GM19324 (cell line): ENCODE results near the gene BCL11A.

ENCODE experiments used
- ATAC-seq: cut with Tn5 transposase; IDR thresholded peaks from one replicate; pipeline ENCODE4 v1.9.1; 2021; ENCODE audit warnings: mild to moderate bottlenecking, moderate library complexity; ENCODE audit not compliant: unreplicated experiment, low FRiP score

The BCL11A gene

DNA sequence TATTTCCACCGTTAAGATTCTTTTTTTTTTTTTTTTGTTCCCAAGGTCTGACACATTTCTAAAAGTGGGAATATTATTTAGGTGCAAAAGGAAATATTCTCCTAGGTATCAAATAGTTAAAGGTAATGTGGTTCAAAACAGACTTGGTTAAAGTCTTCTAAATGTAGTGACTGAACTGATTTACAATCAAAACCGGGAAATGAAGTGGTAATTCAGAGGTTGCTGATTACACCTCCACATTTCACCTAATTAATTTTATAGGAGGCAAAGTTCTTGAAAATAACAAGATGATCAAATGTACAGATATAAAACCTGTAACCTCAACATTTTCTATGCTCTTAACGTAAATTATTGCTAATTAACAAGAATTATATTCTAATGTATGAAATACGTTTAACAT, 5.1 kb downstream of the BCL11A start:
- ATAC-seq = no peak

DNA sequence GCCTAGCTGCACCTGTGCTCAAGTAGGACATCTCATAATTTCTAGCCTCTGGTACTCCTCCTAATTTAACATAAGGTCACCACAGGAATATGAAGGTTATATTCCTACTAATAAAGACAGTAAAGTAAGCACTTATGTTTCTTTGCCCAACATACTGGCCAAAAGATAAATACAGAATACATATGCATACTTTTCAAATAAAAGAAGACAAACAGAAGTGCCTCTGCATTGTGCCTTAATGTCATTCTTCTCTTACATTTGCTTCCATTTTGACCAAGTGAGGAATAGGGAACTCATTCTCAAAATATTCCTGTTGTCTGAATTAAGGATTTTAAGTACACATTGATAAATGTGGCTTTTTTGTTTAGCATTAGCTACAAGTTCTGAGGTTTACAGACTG, 5.6 kb downstream of the BCL11A start:
- no peak for ATAC-seq

DNA sequence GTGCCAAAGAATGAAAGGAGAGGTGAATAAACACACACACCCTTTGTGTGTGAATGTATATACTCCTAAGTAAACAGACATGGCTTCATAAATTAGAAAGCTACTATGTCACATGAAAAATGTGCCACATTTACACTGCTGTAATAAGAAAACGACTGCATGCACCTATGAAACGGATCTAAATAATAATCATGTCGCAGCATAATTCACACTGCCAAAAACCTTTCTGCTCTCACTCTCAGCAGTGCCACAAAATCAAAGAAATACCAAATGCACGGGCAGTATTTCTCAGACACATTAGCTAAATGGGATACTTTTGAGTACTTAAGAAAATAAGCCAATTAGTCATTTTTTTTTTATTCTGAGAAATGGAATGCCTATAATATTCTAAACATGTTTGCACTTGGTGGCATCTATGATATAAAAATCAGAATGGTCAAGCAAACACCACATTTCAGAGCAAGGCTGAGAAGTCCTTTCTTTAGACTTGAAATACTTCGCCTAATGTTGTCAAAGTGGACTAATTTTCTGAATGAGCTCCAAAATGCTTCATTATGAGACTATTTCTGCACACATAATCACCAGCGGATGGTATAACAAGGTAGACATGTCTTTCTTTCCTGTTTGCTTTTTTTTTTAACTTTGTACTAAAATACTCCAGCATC, 6.6 kb downstream of the BCL11A start:
- ATAC-seq = no peak

DNA sequence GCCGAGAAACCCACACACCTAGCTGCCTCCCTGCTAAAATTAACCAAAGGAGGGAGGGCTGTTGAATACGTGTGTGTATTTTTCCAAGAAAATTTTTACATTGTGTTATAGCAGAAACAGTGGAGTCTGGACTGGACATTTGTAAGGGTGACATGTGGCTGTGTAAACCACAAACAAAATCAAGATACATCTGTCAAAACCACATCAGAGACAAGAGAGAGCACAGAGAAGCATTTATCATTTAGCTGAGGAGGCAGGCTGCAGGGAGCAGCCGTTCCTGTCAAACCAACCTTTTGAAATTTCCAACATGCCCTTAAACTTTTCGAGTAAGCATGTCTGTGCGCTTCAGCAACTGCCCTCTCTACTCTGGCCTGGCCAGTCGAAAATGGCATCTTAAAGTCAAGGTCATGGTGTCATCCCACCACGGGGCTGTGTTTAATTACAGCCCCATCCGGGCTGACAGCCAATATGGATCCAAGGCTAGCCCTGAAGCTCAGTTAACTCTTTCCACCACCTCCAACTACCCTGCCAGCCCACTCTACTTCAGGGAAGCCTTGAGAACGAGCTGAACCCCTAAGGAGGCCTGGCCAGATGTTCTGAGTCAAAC, 8.4 kb downstream of the BCL11A start:
- ATAC-seq = no peak

DNA sequence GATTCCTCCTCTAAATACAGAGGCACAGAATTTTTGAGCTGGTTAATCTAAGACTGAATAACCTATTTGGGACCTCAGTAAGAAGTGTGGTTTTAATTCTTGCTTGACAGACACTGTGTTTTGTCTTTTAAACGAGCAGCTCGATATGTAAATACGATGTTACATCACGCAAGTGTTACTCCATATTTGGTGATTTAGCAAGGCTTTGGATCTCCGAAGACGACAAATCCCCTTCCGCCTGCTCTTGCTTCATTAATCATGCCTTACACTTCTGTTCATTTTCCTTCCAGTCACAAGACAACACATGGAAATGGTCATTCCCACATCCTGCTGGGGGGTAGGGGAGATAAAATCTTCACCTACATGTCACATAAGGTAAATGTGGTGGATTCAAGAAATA, 9.4 kb downstream of the BCL11A start:
- no peak for ATAC-seq

DNA sequence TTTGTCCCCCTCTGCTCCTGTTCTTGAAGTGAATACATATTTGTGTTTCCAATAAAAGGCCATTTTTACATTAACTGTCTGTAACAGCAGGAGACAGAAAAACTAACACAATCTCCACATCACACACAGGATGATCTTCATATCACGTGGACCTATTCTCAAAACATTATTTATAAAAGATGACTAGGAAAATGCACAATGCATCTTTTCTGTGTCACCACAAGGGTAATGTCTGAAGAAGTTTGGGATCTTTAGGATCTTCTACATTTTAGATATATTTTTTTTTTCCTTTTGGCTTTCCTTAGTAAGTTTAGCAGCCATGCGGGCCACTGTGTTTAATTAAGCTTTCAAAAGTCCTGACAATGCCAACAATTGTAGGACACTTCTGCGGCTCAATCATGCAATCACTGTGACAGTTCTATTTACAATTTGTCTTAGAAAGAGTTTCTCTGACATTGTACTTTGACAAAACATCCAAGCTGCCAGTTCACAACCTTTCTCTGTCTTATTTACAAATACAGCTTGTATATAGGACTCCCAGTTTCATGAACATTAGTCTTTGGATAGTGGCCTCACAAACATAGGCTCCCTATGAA, 12.3 kb downstream of the BCL11A start:
- no peak for ATAC-seq

DNA sequence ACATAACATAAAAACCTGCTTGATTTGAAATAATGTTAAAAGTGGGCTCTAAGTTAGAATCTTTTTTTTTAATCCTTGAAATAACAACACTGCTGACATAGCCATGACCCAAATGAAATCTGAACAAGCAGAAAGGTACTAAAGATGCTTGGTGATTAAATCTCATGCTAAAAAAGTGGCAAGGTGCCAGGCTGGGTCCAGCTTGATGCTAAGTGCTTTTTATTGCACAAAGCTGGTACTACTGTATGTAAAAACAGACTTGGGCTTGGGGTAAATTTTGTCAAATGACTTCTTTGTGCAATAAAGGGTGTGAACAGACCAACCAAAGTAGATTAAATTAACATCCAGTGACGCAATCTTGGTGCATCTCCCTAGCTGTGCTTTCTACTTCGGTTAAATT, 13.4 kb downstream of the BCL11A start:
- no peak for ATAC-seq

DNA sequence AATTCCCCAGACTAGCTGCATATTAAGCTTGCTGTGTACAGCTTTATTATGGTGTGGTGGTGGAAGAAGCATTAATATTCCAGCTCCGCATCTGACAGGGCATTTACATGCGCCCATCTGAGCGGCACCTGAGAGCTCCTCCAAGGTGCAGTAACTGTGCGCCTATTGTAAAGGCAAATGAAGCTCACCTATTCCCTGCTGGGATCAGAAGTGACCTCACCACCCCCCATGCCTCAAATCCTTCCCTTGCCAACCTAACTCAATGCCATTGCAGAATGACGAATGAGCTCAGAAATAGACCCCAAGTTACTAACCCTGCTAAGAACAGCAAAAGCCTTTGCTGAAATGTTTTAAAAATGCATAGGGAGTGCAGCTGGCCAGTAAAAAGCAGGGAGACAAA, 14.3 kb downstream of the BCL11A start:
- ATAC-seq = no peak

DNA sequence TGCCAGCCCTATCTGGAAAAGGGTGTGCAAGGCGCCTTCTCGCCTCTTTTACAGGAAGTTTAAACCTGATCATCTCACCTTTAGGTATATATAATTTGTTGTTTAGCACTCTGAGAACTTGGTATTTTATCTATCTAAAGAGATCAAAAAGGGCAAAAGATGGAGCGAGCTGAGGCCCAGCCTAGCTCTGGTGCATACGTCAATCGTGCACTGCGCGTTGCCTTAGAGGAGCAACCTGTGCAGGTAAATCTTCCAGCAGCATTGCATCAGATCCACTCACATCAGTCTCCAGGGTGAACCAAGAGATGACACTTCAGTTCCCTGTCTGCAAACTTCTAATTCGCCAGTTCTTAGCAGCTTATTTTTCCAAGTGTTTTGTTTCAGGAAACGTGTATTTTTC, 15.4 kb downstream of the BCL11A start:
- no peak for ATAC-seq

DNA sequence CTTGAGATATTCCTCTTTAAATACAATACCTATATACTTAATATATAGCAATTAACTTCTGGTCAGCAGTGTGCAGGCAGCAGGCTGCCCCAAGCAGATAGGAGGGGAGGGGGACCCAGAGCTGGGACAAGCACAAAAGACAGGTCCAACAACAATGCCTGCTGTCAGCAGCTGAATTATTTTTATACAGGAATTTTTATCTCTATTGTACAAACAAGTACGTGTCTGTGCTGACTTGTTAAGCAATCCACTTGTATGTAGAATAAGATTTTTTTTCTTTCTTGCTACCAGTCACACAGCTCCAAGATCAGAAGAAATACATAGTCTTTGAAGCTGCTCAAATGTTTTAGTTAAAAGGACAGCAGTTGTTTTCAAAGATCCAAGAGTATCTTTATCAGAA, 16.7 kb downstream of the BCL11A start:
- ATAC-seq = no peak

DNA sequence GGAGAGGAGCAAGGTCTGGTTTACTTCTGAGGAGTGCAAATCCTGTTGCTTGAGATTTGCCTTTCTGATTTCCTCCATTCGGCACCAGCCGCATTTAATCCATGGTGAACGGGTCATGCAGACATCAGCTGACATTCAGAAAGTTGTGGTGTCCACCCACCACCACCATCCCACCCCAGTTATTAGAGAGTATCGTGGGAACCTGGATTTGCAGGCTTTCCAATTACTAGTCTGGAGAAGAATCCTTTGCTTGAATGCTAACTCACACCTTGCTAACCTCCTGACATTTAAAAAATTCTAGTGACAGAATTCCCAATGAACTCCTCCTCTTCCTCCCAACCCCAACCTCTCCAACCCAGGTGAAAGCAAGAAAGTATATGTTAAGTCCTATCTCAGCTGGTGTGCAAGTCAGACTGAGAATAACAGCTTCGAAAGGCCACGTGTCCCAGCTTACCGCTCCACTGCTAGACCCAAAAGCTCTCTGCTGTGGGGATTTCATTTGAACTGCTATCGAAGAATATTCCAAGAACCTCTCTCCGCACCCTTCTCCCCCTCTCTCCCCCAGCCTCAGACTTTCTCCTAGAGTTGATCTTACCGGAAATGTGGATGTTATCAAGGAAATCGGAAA, 17.7 kb downstream of the BCL11A start:
- ATAC-seq = peak; percentile 44

DNA sequence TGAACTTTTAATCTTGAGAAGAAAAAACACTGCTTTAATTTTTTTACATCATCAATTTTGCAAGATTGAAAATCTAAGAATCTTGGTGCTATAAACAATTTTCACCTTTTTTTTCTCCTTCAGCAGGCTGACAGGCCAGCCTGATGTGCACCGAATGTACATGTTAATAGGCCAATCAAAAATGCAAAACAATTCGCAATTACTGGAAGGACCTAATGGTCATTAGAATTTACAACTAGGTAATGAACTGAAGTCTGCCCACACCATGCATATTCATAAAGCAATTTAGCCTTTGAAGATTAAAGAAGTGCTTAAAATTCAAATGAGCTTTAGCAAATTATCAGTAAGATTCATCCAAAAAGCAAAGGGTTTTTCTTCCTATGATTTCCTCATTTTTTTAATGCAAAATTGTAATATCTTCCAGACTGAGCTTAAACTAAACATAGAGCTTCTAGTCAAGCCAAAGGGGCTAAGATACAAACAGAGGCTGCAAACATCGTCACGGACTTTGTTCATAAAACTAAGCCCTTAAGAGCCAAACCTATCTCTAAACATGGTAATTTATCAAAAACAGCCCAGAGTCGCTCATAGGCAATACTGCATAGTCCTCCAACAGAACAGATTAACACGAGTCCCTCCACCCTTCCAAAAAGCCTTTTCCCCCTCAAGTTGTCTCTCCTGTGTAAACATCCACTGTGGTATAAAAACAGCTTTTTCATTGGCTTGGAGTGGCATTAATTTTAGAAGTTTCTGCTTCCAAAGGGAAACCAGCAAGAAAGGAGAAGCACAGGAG, 18.4 kb downstream of the BCL11A start:
- no peak for ATAC-seq

DNA sequence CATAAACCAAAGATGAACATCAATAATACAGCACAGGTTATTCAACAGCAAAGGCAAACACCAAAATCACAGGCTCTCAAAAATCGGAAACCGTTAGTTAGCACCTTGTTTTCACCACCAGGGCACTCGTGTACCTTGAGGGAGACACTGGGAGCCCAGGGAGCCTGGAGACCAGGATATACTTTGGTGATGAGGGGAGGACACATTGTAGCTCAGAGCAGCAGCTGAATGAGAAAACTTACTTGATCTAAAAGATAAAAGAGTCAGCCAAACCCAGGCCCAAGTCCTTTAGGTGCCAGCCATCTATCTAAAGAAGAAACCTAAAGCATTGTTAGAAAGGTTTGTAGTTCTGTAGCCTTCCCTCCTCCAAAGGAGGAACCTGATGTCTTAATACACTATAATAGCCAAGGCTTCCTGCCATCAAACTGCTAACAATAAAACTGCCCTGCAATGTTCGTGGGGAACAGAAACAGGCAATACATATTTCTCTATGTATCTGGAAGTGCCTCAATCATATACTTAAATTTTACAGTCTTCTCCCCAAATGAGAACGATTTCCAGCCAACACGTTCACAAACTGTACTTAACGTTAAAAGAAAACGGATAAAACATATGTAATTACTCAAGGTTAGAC, 19.3 kb downstream of the BCL11A start:
- no peak for ATAC-seq

DNA sequence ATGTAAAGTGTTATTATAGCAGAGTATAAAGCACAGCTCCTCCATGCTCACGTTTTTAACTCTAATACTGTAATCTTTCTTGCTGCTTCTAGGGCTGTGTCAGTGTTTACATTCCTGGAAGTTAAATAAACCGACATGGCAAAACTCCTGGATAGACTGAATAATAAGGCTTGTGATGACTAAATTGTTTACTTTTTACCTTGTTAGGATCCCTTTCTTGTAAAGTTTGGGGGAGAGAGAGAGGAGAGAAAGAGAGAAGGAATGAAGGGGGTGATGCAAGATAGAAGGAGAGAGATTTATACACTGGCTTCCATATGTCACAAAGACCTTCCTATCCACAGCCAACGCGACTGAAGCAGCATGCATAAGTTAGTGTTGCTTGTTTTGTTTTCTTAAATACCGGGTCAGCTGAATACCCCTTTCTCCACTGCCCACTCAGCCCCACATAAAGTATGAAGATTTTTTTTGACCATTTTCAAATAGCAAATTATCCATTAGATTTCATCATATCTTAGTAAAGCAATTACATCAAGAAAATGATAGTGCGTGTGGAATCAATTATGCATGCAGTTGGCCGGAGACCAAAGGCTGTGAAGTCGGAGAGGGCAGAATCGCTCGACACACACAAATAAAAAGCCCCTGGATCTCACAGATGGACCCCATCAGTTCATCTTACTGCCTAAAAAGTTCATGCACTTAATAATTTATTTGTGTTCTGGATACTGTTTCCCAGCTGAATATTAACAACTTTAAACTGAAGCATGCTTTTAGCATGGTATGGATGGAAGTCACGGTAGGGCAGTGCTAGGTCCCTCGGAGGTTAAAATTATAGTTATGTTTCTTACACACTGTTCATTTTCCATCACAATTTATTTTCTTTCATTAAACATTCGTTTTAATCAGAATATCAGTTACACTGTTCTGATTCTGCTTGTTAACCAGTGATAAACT, 20.1 kb downstream of the BCL11A start:
- ATAC-seq = no peak

DNA sequence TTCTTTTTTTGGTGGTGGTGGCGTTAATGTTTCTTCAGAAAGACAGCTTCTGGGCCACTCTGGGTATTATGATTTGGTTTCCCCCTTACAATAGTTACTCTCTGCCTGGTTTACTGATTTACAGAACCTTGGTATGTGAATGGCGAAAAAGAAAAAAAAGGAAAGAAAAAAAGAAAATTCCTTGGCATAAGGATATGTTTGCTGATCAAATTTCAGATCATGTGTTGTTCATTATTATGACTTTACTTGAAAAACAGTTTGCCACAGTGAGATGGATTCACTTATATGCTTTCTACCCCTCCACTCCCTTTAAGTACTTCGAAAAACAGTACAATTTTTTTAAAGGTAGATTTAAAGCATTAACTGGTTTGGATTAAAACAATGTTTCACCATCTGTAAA, 21.0 kb downstream of the BCL11A start:
- ATAC-seq = no peak

DNA sequence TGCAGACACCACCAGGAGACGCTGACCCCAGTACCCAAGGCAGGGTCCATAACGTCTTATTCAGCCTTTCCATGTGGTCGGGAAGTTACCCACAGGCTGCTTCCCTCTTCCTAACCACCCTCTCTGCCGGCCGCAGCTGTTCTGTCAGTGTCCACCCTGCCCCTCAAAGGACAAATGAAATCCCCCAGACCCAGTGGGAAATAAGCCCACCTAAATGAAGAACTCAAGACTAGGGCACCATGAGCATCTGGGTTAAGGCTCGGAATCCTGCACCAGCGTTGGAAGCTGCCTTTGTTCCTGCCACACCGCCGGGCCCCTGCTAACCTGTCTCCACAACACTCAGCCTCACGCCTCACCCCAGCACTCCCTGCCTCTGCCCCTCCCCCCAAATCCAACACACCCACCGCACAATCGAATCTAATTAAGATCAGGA, 21.7 kb downstream of the BCL11A start:
- no peak for ATAC-seq

DNA sequence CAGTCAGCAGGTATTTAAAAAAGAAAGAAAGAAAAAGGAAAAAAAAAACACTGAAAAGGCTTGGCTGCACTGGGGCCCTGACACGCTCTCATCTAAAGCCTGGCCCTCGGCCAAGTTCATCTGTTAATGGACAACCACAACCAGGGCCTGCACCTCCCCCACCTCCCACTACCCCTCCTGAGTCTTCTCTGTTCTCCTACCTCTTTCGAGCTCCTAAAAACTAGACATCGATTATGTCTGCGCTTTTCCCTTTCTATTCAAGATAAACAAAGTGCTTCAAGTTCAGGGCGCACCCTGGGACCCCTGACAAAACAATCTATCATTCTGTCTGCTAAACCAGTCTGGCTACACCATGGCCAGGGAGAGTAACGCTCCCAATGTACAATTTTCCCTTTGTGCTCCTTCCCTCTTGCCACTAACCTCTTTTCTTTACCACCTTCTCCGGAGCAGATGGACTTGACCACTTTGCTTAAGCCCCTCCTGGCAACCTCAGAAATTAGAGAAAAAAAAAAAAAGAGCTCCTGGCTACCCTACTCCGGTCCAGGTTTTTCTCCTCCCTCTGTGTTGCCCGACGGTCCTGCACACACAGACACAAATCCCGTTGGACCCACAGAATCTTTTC, 22.7 kb downstream of the BCL11A start:
- ATAC-seq = peak; percentile 64

DNA sequence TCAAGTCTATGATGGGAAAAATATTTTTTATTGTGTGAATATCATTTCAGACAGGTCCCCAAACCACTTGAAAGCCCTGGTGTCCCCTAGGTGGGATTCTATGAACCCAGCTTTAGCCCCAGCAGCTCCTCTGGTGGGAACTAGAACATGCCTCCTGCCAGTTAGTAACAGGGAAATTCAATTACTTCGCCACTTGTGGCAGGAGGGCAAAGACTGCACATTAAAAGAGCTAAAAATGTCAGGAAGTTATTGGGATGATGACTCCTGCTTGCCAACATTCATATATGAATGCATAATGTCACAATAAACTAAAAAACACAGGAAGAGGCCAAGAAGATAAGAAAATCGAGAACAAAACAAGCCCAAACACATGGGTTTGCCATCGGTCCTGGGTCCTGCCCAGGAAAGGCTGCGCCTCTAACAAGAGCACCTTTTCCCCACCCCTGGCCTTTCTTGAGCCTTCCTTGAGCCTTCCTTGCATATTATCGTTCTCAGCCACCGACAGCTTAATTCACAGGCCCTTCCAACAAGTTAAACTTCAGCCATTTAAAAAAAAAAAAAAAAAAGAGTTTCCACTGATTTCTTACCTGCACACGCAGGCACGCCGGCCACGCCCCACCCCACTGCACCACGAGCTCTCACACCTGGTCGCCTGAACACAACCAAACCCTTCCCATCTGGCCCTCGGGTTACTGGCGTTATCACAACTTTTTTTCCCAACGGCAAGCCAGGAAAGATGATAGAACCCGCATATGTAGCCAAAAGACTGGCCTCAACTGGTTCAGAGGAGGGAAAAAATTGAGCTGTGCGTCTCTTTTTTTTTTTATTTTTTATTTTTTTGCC, 23.4 kb downstream of the BCL11A start:
- no peak for ATAC-seq
